ENCODE data around the gene VAV3. TPM values are rescaled to one million over a fixed set of nuclear protein-coding genes. Genes with fewer than 3 reads are reported as not detected.

Gene VAV3
- total and polyA plus RNA-seq, 2 of the 8 experiments (the other 6 are each of a cell fraction or from before 2014, with no cell fraction given) = 2.9 to 7.9 TPM

DNA sequence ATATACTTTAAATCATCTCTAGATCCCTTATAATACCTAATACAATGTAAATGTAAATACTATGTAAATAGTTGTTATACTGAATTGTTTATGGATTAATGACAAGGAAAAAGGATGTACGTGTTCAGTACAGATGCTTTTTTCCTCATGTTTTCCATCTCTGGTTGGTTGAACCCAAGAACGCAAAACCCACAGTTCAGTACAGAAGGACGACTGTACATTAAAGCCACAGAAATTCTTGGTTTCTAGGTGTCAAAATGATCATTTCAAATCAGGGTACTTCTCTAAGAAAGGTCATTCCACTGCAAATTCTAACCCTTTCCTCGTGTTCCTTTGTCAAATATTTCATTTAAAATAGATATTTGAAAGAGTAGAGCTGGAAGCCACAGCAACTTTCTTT lies 158.1 kb downstream of the VAV3 start:
- no peak overlapping the region for H4K91ac ChIP-seq (replicated peaks; ENCODE audit: insufficient read length, low read length)
- H3K4ac ChIP-seq (replicated peaks; ENCODE audit: insufficient read length, low read depth, low read length) = no peak overlapping the region
- no peak overlapping the region for H2BK5ac ChIP-seq (ENCODE audit: low read depth, low read length)
- POLR2A ChIA-PET (ENCODE audit: partially characterized antibody) = no interaction called here
- FAIRE-seq = no peak
- no peaks in the 10 kb centered on the region for H3K79me2 ChIP-seq (ENCODE audit: control insufficient read depth in 1 of 2, insufficient read depth in 2 of 2, low read length in 2 of 2)
- H3K27me3 ChIP-seq (replicated peaks in 1 of 4; ENCODE audit: control insufficient read depth in 3 of 4, extremely low read depth in 1 of 4, insufficient read depth in 3 of 4, low read length in 3 of 4) = no peaks in the 10 kb centered on the region
- no peak overlapping the region for H3K27ac ChIP-seq (ENCODE audit: low read depth, low read length)
- H2AK5ac ChIP-seq (ENCODE audit: low read depth, low read length) = no peak overlapping the region
- H2BK120ac ChIP-seq (replicated peaks; ENCODE audit: low read depth, low read length) = no peak overlapping the region
- no peak overlapping the region for H3K4me3 ChIP-seq (ENCODE audit: extremely low read depth in 1 of 4, insufficient read depth in 2 of 4, low read depth in 3 of 4, low read length in 4 of 4)
- no peak overlapping the region for H2BK20ac ChIP-seq (ENCODE audit: low read length)
- H3K36me3 ChIP-seq (ENCODE audit: control insufficient read depth in 2 of 4, insufficient read depth in 4 of 4, low read length in 3 of 4) = no peaks in the 10 kb centered on the region
- no peak overlapping the region for H3K14ac ChIP-seq (ENCODE audit: insufficient read length)
- no peak for DNase-seq (ENCODE audit: low read depth in 1 of 2, low spot score in 2 of 2)
- no peak overlapping the region for H2BK12ac ChIP-seq (ENCODE audit: low read depth, low read length)
- H2BK15ac ChIP-seq (ENCODE audit: low read length) = no peak overlapping the region
- WGBS, 2 experiments (ENCODE audit: extremely low coverage in 1 of 2, insufficient coverage in 1 of 2, insufficient read length in 1 of 2, insufficient replicate concordance in 2 of 2, low coverage in 1 of 2, low lambda C conversion rate in 2 of 2, missing lambda C conversion rate in 1 of 2) = 94% methylated on average over 4 of the region's 4 CpGs; no CpG with 5 or more reads in 1 of the 2 experiments
- no peak overlapping the region for H3K23ac ChIP-seq (ENCODE audit: insufficient read length)
- no peaks in the 10 kb centered on the region for H3K79me1 ChIP-seq (ENCODE audit: low read depth, low read length)
- H3K9me3 ChIP-seq (ENCODE audit: insufficient read depth in 2 of 2, low read depth in 1 of 2, low read length in 1 of 2) = no peaks in the 10 kb centered on the region
- H3K23me2 ChIP-seq (ENCODE audit: low read depth, low read length) = no peaks in the 10 kb centered on the region
- H3K18ac ChIP-seq (ENCODE audit: extremely low read depth, low read length) = no peak overlapping the region
- no peak overlapping the region for H3K4me2 ChIP-seq (ENCODE audit: insufficient read depth in 1 of 2, low read depth in 2 of 2, low read length in 2 of 2)
- peaks cover 0 to 8% (median 2%) of the 10 kb centered on the region in 4 experiments; a peak in 4 of 7 replicates for H3K4me1 ChIP-seq (replicated peaks in 1 of 4; ENCODE audit: control insufficient read depth in 3 of 4, insufficient read depth in 4 of 4, low read length in 3 of 4)
- no peak overlapping the region for H3K56ac ChIP-seq (replicated peaks; ENCODE audit: insufficient read length, low read depth, low read length)
- no peak overlapping the region for H4K8ac ChIP-seq (ENCODE audit: extremely low read depth, insufficient read depth, low read length)
- no peak overlapping the region for H2AFZ ChIP-seq (ENCODE audit: low read length)
- no peak overlapping the region for H3K9ac ChIP-seq (replicated peaks in 1 of 4; ENCODE audit: extremely low read depth in 1 of 4, low read depth in 3 of 4, low read length in 3 of 4)
- no peak overlapping the region for H4K5ac ChIP-seq (ENCODE audit: insufficient read length, low read depth, low read length)
- CTCF ChIA-PET (ENCODE audit: partially characterized antibody) = no interaction called here
- H4K20me1 ChIP-seq (replicated peaks in 1 of 2; ENCODE audit: control insufficient read depth in 1 of 2, insufficient read depth in 2 of 2, low read length in 2 of 2) = no peaks in the 10 kb centered on the region
- TF ChIP-seq CHD2 (IDR thresholded peaks at IDR 0.05; ENCODE audit: low read length) = no peak
- TF ChIP-seq, protein P1, sequence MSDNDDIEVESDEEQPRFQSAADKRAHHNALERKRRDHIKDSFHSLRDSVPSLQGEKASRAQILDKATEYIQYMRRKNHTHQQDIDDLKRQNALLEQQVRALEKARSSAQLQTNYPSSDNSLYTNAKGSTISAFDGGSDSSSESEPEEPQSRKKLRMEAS (IDR thresholded peaks at IDR 0.05) = no peak
- TF ChIP-seq MAFK (IDR thresholded peaks at IDR 0.05; ENCODE audit: low read depth, low read length) = no peak
- TF ChIP-seq, protein P2, sequence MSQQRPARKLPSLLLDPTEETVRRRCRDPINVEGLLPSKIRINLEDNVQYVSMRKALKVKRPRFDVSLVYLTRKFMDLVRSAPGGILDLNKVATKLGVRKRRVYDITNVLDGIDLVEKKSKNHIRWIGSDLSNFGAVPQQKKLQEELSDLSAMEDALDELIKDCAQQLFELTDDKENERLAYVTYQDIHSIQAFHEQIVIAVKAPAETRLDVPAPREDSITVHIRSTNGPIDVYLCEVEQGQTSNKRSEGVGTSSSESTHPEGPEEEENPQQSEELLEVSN (IDR thresholded peaks at IDR 0.05) = no peak
- TF ChIP-seq JUN (IDR thresholded peaks at IDR 0.05; ENCODE audit: low read depth, low read length) = no peak
- no peak for TF ChIP-seq KDM4A (IDR thresholded peaks at IDR 0.05; ENCODE audit: low read depth, low read length, severe bottlenecking)
- no peak for TF ChIP-seq EP300 (IDR thresholded peaks at IDR 0.05; ENCODE audit: borderline replicate concordance in 1 of 2, low read depth in 2 of 2, low read length in 2 of 2)
- TF ChIP-seq, protein P3, sequence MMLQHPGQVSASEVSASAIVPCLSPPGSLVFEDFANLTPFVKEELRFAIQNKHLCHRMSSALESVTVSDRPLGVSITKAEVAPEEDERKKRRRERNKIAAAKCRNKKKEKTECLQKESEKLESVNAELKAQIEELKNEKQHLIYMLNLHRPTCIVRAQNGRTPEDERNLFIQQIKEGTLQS (IDR thresholded peaks at IDR 0.05; ENCODE audit: insufficient read depth, low read depth, low read length) = no peak
- no peak for TF ChIP-seq GTF2F1 (IDR thresholded peaks at IDR 0.05; ENCODE audit: borderline replicate concordance, low read depth, low read length)
- no peak for TF ChIP-seq FOSL1 (IDR thresholded peaks at IDR 0.05; ENCODE audit: insufficient read depth, low read depth, low read length)
